ENCODE data around the gene MAP1LC3B2. TPM values are rescaled to one million over a fixed set of nuclear protein-coding genes. Genes with fewer than 3 reads are reported as not detected.

Gene MAP1LC3B2
- total RNA-seq, 2 experiments from 2014 or later = 1.0 to 1.3 TPM

GRCh38 chr12:116535241-116535640 lies 23.9 kb upstream of the MAP1LC3B2 start:
- POLR2A ChIA-PET = no interaction called here

GRCh38 chr12:116537101-116537904 lies 21.9 kb upstream of the MAP1LC3B2 start:
- POLR2A ChIA-PET = no interaction called here
- CTCF ChIA-PET = interaction anchor here (0.5 kb wide), 1 partner anchor 286 kb away, joined by 3 read pairs; no protein-coding TSS in a partner anchor

More at GRCh38 chr12:116535241-116535640, 23.9 kb upstream of the MAP1LC3B2 start:
- CTCF ChIA-PET = no interaction called here

GRCh38 chr12:116538076-116538591 lies 21.0 kb upstream of the MAP1LC3B2 start:
- CTCF ChIA-PET = no interaction called here
- POLR2A ChIA-PET = no interaction called here

- CTCF ChIA-PET = no interaction called here
- POLR2A ChIA-PET = no interaction called here
These were observed 20.4 kb upstream of the MAP1LC3B2 start for GRCh38 chr12:116538682-116539305.

GRCh38 chr12:116539361-116539771 lies 19.8 kb upstream of the MAP1LC3B2 start:
- ChIA-PET CTCF (no interaction called here), POLR2A (no interaction called here)

GRCh38 chr12:116539905-116540482 lies 19.2 kb upstream of the MAP1LC3B2 start:
- ChIA-PET CTCF (no interaction called here), POLR2A (no interaction called here)

GRCh38 chr12:116540622-116541152 lies 18.5 kb upstream of the MAP1LC3B2 start:
- ChIA-PET CTCF (no interaction called here), POLR2A (no interaction called here)

GRCh38 chr12:116541547-116542344 lies 17.4 kb upstream of the MAP1LC3B2 start:
- CTCF ChIA-PET = no interaction called here
- POLR2A ChIA-PET = no interaction called here

- ChIA-PET POLR2A (no interaction called here), CTCF (no interaction called here)
These were observed 16.7 kb upstream of the MAP1LC3B2 start for GRCh38 chr12:116542345-116542956.

GRCh38 chr12:116544656-116545055 lies 14.5 kb upstream of the MAP1LC3B2 start:
- ChIA-PET CTCF (no interaction called here), POLR2A (no interaction called here)

GRCh38 chr12:116545144-116545543 lies 14.0 kb upstream of the MAP1LC3B2 start:
- POLR2A ChIA-PET = no interaction called here

GRCh38 chr12:116545936-116546335 lies 13.2 kb upstream of the MAP1LC3B2 start:
- POLR2A ChIA-PET = no interaction called here
- CTCF ChIA-PET = no interaction called here

More at GRCh38 chr12:116545144-116545543, 14.0 kb upstream of the MAP1LC3B2 start:
- CTCF ChIA-PET = no interaction called here

GRCh38 chr12:116547955-116548501 lies 11.2 kb upstream of the MAP1LC3B2 start:
- POLR2A ChIA-PET = no interaction called here

GRCh38 chr12:116549993-116550392 lies 9.2 kb upstream of the MAP1LC3B2 start:
- ChIA-PET POLR2A (no interaction called here), CTCF (interaction anchor here (0.8 kb wide), 1 partner anchor 9 kb away, joined by 3 read pairs; the partner anchor contains the start of gene MAP1LC3B2)

More at GRCh38 chr12:116547955-116548501, 11.2 kb upstream of the MAP1LC3B2 start:
- CTCF ChIA-PET = no interaction called here

- CTCF ChIA-PET = no interaction called here
- POLR2A ChIA-PET = no interaction called here
These were observed 8.0 kb upstream of the MAP1LC3B2 start for GRCh38 chr12:116551151-116551550.

GRCh38 chr12:116551619-116551951 lies 7.6 kb upstream of the MAP1LC3B2 start:
- CTCF ChIA-PET = no interaction called here
- POLR2A ChIA-PET = no interaction called here

GRCh38 chr12:116551952-116552772 lies 7.0 kb upstream of the MAP1LC3B2 start:
- POLR2A ChIA-PET = no interaction called here

GRCh38 chr12:116552773-116553373 lies 6.3 kb upstream of the MAP1LC3B2 start:
- CTCF ChIA-PET = no interaction called here
- POLR2A ChIA-PET = no interaction called here

More at GRCh38 chr12:116551952-116552772, 7.0 kb upstream of the MAP1LC3B2 start:
- CTCF ChIA-PET = no interaction called here

Data from activated CD8-positive, alpha-beta memory T cell treated with anti-CD3 and anti-CD28 coated beads for 36 hours (primary cell).